D721Med (cell line): Measurements from ENCODE around the gene PCDHA6.

Source experiments
- DNase-seq: peaks from one replicate; pipeline ENCODE4 v3.0.0; 2011; ENCODE audit warnings: low spot score; ENCODE audit not compliant: insufficient read length
- FAIRE-seq: peaks from 2 replicates; lab custom pipeline; 2011; peaks lifted over from hg19 to GRCh38; lab: Jason Lieb, UNC
- TF ChIP-seq, protein P1 (sequence below): IDR thresholded peaks from 2 replicates; pipeline ENCODE4 v1.5.1; 2012; ENCODE audit warnings: mild to moderate bottlenecking, control low read depth; ENCODE audit not compliant: insufficient read depth; ENCODE audit errors: missing control alignments

PCDHA6 gene

DNA sequence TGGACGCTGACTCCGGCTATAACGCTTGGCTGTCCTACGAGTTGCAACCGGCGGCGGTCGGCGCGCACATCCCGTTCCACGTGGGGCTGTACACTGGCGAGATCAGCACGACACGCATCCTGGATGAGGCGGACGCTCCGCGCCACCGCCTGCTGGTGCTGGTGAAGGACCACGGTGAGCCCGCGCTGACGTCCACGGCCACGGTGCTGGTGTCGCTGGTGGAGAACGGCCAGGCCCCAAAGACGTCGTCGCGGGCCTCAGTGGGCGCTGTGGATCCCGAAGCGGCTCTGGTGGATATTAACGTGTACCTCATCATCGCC is 49.5 kb downstream of the PCDHA6 start:
- TF ChIP-seq, protein P1, sequence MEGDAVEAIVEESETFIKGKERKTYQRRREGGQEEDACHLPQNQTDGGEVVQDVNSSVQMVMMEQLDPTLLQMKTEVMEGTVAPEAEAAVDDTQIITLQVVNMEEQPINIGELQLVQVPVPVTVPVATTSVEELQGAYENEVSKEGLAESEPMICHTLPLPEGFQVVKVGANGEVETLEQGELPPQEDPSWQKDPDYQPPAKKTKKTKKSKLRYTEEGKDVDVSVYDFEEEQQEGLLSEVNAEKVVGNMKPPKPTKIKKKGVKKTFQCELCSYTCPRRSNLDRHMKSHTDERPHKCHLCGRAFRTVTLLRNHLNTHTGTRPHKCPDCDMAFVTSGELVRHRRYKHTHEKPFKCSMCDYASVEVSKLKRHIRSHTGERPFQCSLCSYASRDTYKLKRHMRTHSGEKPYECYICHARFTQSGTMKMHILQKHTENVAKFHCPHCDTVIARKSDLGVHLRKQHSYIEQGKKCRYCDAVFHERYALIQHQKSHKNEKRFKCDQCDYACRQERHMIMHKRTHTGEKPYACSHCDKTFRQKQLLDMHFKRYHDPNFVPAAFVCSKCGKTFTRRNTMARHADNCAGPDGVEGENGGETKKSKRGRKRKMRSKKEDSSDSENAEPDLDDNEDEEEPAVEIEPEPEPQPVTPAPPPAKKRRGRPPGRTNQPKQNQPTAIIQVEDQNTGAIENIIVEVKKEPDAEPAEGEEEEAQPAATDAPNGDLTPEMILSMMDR: no peak
- no peak for FAIRE-seq
- no peak for DNase-seq
